ENCODE data around the gene IPMK. TPM values are rescaled to one million over a fixed set of nuclear protein-coding genes. Genes with fewer than 3 reads are reported as not detected.
A peak's percentile ranks its signal among the peaks of the same experiment; 100 is the strongest.

IPMK gene
- total and polyA plus RNA-seq, 4 donors = 2.6 to 16.7 (median 5.0) TPM

GRCh38 chr10:58189269-58189668 lies 78.4 kb downstream of the IPMK start:
- Histone ChIP-seq H3K36me3 (ENCODE audit: control insufficient read depth in 4 of 4, insufficient read depth in 4 of 4, low read length in 4 of 4) (peaks cover 0 to 1% (median 0%) of the 10 kb centered on the region in 4 donors), H3K27me3 (ENCODE audit: control insufficient read depth in 3 of 3, insufficient read depth in 3 of 3, low read length in 2 of 3) (no peaks in the 10 kb centered on the region), H3K4me3 (no peak overlapping the region), H3K27ac (ENCODE audit: low read depth in 1 of 2, low read length in 1 of 2) (no peak overlapping the region), H3K9ac (ENCODE audit: insufficient read depth in 1 of 2, low read length in 2 of 2) (no peak overlapping the region), H3K4me1 (ENCODE audit: control insufficient read depth in 5 of 5, insufficient read depth in 5 of 5, low read length in 5 of 5) (peaks cover 0 to 5% (median 0%) of the 10 kb centered on the region in 5 donors), H3K9me3 (ENCODE audit: control insufficient read depth in 4 of 4, insufficient read depth in 3 of 4, low read length in 3 of 4) (no peaks in the 10 kb centered on the region)
- ATAC-seq (ENCODE audit: insufficient read depth, low FRiP score) = no peak
- 44 to 57% methylated on average over 3 of the region's 3 CpGs for WGBS, 2 donors
- DNase-seq = peak in 2 of 3 donors; percentile 24 to 35
- no peak for TF ChIP-seq CTCF (IDR thresholded peaks at IDR 0.05; ENCODE audit: control extremely low read depth, extremely low read depth)

GRCh38 chr10:58184120-58184670 lies 83.5 kb downstream of the IPMK start:
- DNase-seq (no peak), ATAC-seq (ENCODE audit: insufficient read depth, low FRiP score) (no peak)
- no peak overlapping the region for H3K27ac ChIP-seq (ENCODE audit: low read depth in 1 of 2, low read length in 1 of 2)
- no peaks in the 10 kb centered on the region for H3K36me3 ChIP-seq (ENCODE audit: control insufficient read depth in 4 of 4, insufficient read depth in 4 of 4, low read length in 4 of 4)
- WGBS, 2 donors = 77 to 90% methylated on average over 7 of the region's 7 CpGs
- no peaks in the 10 kb centered on the region for H3K9me3 ChIP-seq (ENCODE audit: control insufficient read depth in 4 of 4, insufficient read depth in 3 of 4, low read length in 3 of 4)
- H3K27me3 ChIP-seq (ENCODE audit: control insufficient read depth in 3 of 3, insufficient read depth in 3 of 3, low read length in 2 of 3) = no peaks in the 10 kb centered on the region
- no peak overlapping the region for H3K9ac ChIP-seq (ENCODE audit: insufficient read depth in 1 of 2, low read length in 2 of 2)
- H3K4me3 ChIP-seq = no peak overlapping the region
- TF ChIP-seq CTCF (IDR thresholded peaks at IDR 0.05; ENCODE audit: control extremely low read depth, extremely low read depth) = no peak
- peaks cover 0 to 3% (median 0%) of the 10 kb centered on the region in 5 donors for H3K4me1 ChIP-seq (ENCODE audit: control insufficient read depth in 5 of 5, insufficient read depth in 5 of 5, low read length in 5 of 5)

- ATAC-seq (ENCODE audit: insufficient read depth, low FRiP score) = no peak
Observed at GRCh38 chr10:58180666-58181065, 87.0 kb downstream of the IPMK start.

More at GRCh38 chr10:58180666-58181065, 87.0 kb downstream of the IPMK start:
- WGBS, 2 donors = 75% methylated on average over 6 of the region's 6 CpGs
- Histone ChIP-seq H3K36me3 (ENCODE audit: control insufficient read depth in 4 of 4, insufficient read depth in 4 of 4, low read length in 4 of 4) (no peaks in the 10 kb centered on the region), H3K4me1 (ENCODE audit: control insufficient read depth in 5 of 5, insufficient read depth in 5 of 5, low read length in 5 of 5) (no peaks in the 10 kb centered on the region), H3K9ac (ENCODE audit: insufficient read depth in 1 of 2, low read length in 2 of 2) (no peak overlapping the region), H3K27ac (ENCODE audit: low read depth in 1 of 2, low read length in 1 of 2) (no peak overlapping the region), H3K9me3 (ENCODE audit: control insufficient read depth in 4 of 4, insufficient read depth in 3 of 4, low read length in 3 of 4) (no peaks in the 10 kb centered on the region), H3K27me3 (ENCODE audit: control insufficient read depth in 3 of 3, insufficient read depth in 3 of 3, low read length in 2 of 3) (no peaks in the 10 kb centered on the region), H3K4me3 (no peak overlapping the region)
- DNase-seq = no peak
- no peak for TF ChIP-seq CTCF (IDR thresholded peaks at IDR 0.05; ENCODE audit: control extremely low read depth, extremely low read depth)
